Stimulated activated CD4-positive, alpha-beta T cell treated with anti-CD3 and anti-CD28 coated beads, Interleukin-4, amount 100 ng/mL, for 24 hours (primary cell): ENCODE measurements around the gene LSM4.
A peak's percentile ranks its signal among the peaks of the same experiment; 100 is the strongest.
"Not testable (repeated sequence)": the region's sequence is repeated elsewhere in the genome, so short reads cannot be mapped to it uniquely, and the experiment has no call there.

Experiments
- DNase-seq: peaks from one replicate; pipeline ENCODE4 v3.0.0-alpha.2; 2020

The LSM4 gene

GRCh38 chr19:18340190-18340989, 17.5 kb upstream of the LSM4 start, which contains the start of gene PGPEP1:
TSS of gene PGPEP1 (plus strand) at chr19:18340598. CDS start at chr19:18340682, 84 bp downstream.
- peak; percentile 66 for DNase-seq

- no peak for DNase-seq
These were observed 16.8 kb upstream of the LSM4 start for GRCh38 chr19:18339723-18340122.

- no peak for DNase-seq
These were observed 15.7 kb upstream of the LSM4 start for GRCh38 chr19:18338541-18338940.

- no peak for DNase-seq
These were observed 13.2 kb upstream of the LSM4 start for GRCh38 chr19:18336121-18336520.

GRCh38 chr19:18333680-18334079, 10.8 kb upstream of the LSM4 start:
- no peak for DNase-seq

- DNase-seq, result no peak
These were observed 10.1 kb upstream of the LSM4 start for GRCh38 chr19:18332917-18333530.

- no peak for DNase-seq
These were observed 8.0 kb upstream of the LSM4 start for GRCh38 chr19:18330868-18331267.

GRCh38 chr19:18329035-18329376, 6.1 kb upstream of the LSM4 start:
- DNase-seq, result no peak

GRCh38 chr19:18328340-18329034, 5.6 kb upstream of the LSM4 start:
- DNase-seq, result peak; percentile 92

- DNase-seq, result no peak
These were observed 3.9 kb upstream of the LSM4 start for GRCh38 chr19:18326772-18327171.

GRCh38 chr19:18324373-18324731, 1.5 kb upstream of the LSM4 start:
- DNase-seq, result not testable (repeated sequence)

- DNase-seq, result peak; percentile 51
These were observed 538 bp downstream of the LSM4 start for GRCh38 chr19:18322318-18322758.

- peak; percentile 34 for DNase-seq
These were observed 1.2 kb downstream of the LSM4 start for GRCh38 chr19:18321734-18322102.

GRCh38 chr19:18320865-18321733, 1.8 kb downstream of the LSM4 start:
- no peak for DNase-seq

- no peak for DNase-seq
These were observed 3.2 kb downstream of the LSM4 start for GRCh38 chr19:18319591-18320135.

GRCh38 chr19:18317961-18318800, 4.7 kb downstream of the LSM4 start:
- DNase-seq, result no peak

- no peak for DNase-seq
These were observed 9.5 kb downstream of the LSM4 start for GRCh38 chr19:18313398-18313797.

GRCh38 chr19:18312092-18312534, 10.8 kb downstream of the LSM4 start:
- no peak for DNase-seq

GRCh38 chr19:18311502-18312091, 11.3 kb downstream of the LSM4 start:
- no peak for DNase-seq

- no peak for DNase-seq
These were observed 11.9 kb downstream of the LSM4 start for GRCh38 chr19:18310966-18311365.
